Measurements from ENCODE around the gene LRRC52. TPM values are rescaled to one million over a fixed set of nuclear protein-coding genes. Genes with fewer than 3 reads are reported as not detected.

LRRC52 gene
- total and polyA plus RNA-seq, 2 of the 8 experiments (the other 6 are each of a cell fraction or from before 2014, with no cell fraction given) = 0.05 TPM; not detected in 1

DNA sequence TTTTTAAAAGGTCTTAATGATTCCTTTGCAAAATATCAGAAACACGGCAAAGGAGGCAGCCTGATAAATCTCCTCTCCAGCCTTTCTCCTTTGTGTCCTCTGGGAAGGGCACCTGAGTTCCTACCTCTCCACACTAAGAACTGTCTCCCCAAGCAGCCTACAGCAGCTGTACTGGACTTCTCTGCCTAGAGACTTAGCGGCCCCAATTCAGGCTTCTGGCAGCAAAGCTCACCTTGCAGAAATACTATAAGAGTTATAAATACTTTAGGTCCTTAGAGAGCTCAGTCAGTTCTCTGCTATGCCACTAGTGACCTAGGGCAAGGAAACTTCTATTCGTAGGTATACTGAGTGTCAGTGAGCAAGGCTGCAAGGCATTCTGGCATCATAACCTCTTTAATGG is 33.9 kb downstream of the LRRC52 start (continued):
- no peak for TF ChIP-seq RAD21 (IDR thresholded peaks at IDR 0.05 in 1 of 2, conservative IDR thresholded peaks at IDR 0.05 in 1 of 2; ENCODE audit: low read depth in 2 of 2, low read length in 2 of 2)
- no peak for TF ChIP-seq POLR2A (IDR thresholded peaks at IDR 0.05; ENCODE audit: control extremely low read depth in 1 of 2, low read depth in 2 of 2, low read length in 2 of 2)
- no peak for TF ChIP-seq YY1 (IDR thresholded peaks at IDR 0.05; ENCODE audit: low read depth, low read length)
- no peak for TF ChIP-seq SIRT6 (IDR thresholded peaks at IDR 0.05; ENCODE audit: low read length)
- TF ChIP-seq TCF12 (IDR thresholded peaks at IDR 0.05; ENCODE audit: low read depth, low read length) = no peak
- no peak for TF ChIP-seq SP1 (IDR thresholded peaks at IDR 0.05; ENCODE audit: low read depth, low read length)
